C4-2B (cell line): ENCODE measurements around the gene SLC22A1.

Experiments
- ZFX ChIP-seq: fragments of 450-650 bp; IDR thresholded peaks from 2 replicates; pipeline ENCODE4 v1.6.1; 2017
- TF ChIP-seq, protein P1 (sequence below): fragments of 450-650 bp; conservative IDR thresholded peaks from 2 replicates; pipeline ENCODE4 v1.5.1; 2017; ENCODE audit warnings: mild to moderate bottlenecking

DNA sequence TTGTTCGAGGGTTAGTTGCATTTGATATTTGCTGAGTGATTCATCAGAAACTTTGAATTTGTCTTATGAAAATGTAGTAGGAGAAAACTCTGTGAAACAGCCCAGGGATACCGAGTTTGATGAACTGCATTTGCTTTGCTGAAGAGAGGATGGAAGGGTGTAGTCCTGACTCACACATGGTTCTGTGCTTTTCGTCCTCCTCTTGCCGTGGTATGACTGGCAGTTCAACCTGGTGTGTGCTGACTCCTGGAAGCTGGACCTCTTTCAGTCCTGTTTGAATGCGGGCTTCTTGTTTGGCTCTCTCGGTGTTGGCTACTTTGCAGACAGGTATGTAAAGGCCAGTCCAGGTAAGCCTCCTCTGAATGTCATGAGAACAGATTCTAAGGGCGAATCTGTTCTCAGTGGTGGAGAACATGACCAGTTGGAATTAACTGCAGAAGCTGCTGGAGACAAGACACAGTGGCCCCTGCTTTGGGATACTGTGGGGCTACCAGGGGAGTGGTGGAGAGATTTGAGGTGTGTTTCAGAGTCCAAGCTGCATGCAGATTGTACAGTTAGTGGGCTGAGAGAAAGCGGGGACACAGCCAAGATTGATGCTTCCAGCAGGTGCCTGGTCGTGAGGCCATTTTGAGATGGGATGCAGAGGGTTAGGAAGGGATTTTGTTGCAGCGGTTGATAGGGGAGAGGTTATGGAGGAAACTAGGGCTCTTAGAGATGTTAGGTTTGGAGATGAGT lies 8.4 kb downstream of the SLC22A1 start:
- TF ChIP-seq, protein P1, sequence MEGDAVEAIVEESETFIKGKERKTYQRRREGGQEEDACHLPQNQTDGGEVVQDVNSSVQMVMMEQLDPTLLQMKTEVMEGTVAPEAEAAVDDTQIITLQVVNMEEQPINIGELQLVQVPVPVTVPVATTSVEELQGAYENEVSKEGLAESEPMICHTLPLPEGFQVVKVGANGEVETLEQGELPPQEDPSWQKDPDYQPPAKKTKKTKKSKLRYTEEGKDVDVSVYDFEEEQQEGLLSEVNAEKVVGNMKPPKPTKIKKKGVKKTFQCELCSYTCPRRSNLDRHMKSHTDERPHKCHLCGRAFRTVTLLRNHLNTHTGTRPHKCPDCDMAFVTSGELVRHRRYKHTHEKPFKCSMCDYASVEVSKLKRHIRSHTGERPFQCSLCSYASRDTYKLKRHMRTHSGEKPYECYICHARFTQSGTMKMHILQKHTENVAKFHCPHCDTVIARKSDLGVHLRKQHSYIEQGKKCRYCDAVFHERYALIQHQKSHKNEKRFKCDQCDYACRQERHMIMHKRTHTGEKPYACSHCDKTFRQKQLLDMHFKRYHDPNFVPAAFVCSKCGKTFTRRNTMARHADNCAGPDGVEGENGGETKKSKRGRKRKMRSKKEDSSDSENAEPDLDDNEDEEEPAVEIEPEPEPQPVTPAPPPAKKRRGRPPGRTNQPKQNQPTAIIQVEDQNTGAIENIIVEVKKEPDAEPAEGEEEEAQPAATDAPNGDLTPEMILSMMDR: no peak
- TF ChIP-seq ZFX: no peak
